Stimulated activated CD4-positive, alpha-beta T cell treated with anti-CD3 and anti-CD28 coated beads, Interleukin-15, amount 100 ng/mL, for 1 hour (primary cell): ENCODE data around the gene LRRC9.
"Not testable (repeated sequence)": the region's sequence is repeated elsewhere in the genome, so short reads cannot be mapped to it uniquely, and the experiment has no call there.

Experiments used
- DNase-seq, 2 donors: peaks; one replicate each; pipeline ENCODE4 v3.0.0-alpha.2; 2020; ENCODE audit warnings: low read depth in 1 of 2, low spot score in 1 of 2

LRRC9 gene

DNA sequence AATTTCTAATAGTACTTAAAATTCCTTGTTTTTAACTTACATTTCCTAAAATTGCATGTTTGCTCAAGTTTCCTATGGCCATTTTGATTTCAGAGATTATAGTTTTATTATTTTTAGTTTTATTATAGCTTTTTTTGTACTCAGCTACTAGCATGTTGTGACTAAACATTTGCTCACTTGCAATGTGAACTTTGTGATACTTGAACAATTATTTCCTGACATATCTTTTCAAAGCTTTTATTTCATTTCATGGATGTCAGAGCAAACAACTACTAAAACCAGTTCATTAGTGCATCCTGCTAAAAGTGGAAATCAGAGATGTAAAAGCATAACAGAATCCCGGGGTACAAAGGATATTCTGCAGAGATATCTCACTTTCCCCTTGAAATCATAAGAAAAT lies 138.1 kb downstream of the LRRC9 start:
- no peak for DNase-seq

DNA sequence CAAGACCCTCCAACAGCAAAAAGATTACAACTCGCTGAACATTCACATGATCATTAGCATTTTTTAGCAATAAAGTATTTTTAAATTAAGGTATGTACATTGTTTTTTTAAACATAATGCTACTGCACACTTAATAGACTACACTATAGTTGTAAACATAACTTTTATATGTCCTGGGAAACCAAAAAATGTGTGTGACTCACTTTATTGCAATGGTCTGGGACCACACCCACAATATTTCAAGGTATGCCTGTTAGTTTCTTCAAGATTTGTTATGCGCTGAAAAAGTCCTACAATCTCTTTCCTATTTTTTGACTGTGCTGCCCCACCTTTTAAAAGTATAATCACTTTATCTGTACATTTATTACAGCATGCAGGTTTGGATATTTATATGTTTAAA lies 141.4 kb downstream of the LRRC9 start:
- no peak for DNase-seq

DNA sequence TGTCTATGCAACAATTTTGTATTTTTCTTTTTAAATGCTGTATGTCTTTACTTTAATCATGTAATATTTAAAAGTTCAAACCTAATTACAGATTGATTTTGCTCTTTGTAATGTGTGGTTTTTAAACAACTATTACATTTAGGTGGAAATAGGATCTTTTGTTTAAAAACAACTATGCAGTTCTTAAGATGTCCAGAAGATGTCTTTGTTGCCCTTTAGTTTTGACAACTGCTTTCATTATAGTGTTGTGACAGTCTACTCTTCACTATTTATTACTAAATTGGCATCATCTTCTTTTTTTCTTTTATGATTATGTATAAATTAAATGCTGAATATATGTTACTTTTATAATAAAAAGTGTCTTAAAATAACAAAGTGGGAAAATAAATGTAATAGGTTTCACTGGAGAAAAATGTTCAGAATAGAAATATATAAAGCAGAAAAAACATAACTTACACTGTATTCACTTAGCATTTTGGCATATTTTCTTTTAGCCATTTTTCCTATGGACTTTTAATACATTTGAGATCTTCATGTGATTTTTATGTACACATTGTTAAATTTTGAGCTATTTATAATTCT lies 144.6 kb downstream of the LRRC9 start:
- no peak for DNase-seq

DNA sequence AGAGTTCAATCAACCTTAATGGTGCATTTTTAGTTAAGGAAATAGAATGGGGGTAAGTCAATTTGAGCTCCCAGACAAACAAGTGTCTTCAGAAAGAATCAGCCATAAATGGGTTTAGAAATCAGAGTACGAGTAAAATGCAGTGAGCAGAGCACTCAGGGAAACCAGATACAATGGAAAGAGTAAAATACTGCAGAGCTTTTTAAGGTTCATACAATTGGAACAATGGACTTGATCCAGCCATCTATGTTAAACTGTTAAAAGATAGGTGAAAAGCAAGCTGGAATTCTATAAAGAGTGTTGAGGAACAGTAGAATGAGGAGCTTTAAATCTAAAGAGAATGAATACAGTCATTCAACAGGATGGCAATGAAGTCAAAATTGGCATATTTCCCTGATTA lies 147.9 kb downstream of the LRRC9 start:
- no peak for DNase-seq

DNA sequence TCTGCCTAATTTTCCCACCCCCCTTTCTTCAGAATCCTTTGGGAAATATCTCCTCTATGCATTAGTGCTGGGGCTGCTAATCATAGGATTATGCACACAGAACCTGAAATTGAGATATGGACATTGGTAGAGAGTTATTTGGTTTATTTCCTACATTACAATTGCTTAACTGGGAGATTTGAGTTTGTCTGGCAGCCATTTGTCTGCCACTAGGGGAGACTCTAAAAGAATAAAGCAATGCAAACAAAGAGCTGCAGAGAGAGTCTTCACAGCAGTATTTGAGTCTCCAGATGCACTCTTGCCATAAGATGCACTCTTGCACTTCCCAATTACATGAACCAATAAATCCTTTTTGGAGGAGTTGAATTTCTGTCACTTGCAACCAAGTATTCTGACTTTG lies 159.8 kb downstream of the LRRC9 start:
- DNase-seq: no peak

DNA sequence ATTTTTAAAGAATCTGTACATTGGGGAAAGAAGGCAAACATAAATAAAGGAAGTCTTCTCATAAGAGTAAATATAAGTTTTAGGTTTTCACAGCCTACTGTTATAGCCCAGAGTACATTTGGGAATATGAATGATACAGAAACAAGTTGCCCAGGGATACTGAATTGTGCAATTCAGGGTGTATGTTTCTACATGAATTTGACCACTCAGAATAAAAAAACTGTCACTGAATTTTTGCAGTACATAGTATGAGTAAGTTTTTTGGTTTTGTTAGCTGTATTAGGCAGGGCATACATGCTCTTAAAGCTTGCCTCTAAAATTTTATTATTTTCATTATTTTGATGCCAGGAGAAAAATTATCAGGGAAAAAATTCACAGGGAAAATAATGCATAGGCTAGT lies 165.1 kb downstream of the LRRC9 start:
- no peak for DNase-seq

DNA sequence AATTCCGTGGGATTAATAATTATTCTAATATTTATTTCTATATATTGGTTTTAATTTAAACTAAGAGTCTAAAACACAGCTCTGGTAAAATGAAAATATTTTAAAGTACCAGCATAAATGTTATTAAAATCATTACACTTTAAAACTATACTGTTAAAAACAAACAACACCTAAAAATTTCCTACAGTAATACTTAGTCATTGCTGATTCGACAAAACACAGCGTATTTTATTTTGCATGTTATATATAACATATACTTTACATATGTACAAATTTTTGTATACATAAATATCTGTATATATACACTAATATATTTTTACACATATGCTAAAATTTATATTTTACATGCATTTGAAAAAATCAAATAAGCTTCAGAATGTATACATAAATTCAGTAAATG lies 165.7 kb downstream of the LRRC9 start:
- DNase-seq: no peak

DNA sequence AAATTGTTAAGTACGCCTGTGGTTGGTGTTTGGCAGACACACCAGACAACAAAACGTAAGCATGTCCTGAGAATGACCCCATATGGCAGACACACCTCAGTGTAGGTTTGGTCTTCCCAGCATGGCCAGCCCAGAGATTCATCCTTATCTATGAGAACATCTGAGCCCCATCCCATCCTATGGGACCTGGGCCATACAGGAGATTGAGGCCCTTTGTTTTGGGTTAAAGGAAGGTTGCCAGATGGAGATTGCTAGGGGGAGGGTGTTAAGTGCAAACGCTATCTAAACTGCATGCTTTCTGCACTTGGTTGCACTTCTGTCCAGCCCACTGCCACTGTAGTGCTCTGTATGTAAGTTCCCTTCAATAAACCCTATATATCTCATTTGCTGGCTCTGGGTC lies 167.7 kb downstream of the LRRC9 start:
- DNase-seq: no peak

DNA sequence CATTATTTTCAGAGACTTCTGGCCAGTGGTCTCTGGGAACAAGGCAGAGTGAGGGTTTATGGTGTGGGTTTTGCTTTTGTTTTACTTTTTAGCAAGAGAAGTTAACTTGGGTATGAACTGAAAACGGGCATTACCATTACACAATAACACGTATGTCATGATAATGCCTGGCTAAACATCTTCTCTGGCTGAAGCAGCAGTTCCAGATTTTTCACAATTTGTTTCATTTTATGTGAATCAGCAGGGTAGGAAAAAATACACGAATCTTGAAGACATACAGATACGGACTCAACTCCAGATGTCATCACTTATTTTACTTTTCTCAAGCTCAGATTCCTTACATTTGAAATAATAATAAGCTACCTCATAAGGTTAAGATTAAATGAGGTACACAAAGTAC lies 169.3 kb downstream of the LRRC9 start:
- no peak for DNase-seq

DNA sequence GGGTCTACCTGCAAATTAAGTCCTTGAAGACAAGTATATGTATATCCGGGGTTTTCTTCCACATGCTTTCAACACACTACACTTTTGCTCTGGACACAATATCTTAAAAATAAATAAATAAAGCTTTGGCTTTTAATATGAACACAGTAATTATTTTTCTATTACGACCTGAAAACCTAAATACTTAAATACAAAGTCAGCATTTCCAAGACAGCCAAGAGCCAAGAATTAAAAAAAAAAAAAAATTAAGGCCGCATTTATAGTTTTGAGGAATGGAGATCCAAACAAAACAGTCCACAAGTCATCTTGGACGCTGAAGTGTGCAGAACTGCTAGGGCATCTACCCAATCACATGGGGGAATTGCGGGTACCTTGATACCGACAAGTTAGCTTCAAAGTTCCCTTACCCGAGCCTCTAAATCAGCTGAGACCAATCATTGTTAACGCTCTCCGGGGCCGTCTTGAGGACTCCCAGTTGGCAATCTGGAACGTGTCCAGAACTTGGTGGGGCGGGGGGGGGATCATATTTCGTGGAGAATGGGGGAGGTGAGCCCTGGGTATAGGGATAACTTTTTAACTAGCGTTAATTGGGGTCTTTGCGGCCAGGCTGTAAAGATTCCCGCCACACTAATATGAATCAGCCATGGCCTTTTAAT lies 171.0 kb downstream of the LRRC9 start:
- DNase-seq: no peak

DNA sequence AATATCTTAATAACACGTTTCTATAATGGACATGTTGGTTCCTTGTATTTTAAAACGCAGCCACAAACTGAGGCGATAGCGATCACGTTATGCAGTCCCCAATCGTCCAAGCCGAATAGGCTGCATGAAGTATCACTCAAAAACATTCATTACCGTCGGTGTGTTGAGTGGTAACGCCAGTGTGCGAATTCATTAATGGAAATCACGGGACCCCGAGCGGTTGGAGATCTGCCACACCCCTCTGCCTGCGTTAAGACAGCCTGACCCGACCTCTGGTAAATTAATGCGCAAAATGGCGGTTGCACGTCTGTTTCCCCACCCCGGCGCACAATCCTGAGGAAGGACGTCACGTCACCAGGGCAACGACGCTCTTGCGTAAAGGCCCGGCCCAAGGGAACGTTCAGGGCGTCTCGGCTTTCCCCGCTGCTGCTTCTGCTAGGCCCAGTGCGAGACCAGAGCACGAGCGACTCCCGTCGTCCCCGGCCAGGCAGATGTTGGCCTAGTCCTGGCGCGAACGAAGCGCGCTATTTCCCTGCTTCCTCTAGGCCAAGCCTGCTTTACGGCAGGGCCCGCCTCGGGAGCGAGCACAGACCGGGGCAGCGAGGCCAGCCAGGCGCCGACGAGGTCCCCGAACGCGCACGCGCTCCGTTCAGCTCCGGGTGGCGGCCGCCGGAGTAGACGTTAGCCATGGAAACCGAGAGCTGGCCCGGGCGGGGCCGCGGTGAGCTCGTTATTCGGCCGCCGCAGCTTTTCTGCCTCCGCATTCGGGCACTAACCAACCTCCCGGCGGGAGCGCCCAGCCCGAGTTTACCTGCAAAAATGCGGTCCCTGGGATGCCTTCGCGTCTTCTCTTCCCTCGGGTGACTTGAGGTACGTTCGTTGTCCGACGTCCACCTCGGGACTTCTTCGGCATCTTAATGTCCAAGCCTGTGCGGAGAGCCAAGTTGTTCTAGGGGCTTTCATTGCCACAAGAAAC lies 171.9 kb downstream of the LRRC9 start, which contains the start of gene PCNX4:
TSS of gene PCNX4 (plus strand) at position 374 of the 976 bp plus-strand sequence. CDS start 15,716 bp downstream, outside the sequence.
- peak; percentile 82 to 85 for DNase-seq

DNA sequence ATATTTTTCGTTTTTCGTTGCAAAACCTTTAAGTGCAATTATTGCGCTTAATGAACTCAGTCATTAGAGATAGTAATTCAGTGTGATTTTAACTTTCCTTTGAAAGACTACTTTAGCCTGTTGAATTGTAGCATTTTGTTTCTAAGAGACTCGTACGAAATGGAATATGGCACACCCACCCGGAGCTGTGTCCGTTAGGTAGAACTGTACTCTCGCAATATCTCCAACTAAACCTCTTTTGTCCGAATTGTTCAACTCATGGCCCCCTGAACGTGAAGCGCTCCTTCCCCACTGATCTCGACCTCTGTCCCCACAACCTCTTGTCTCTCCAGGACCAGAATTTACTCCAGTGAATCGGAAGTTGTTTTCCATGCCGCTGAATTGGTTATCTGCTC lies 172.6 kb downstream of the LRRC9 start:
- DNase-seq: no peak

DNA sequence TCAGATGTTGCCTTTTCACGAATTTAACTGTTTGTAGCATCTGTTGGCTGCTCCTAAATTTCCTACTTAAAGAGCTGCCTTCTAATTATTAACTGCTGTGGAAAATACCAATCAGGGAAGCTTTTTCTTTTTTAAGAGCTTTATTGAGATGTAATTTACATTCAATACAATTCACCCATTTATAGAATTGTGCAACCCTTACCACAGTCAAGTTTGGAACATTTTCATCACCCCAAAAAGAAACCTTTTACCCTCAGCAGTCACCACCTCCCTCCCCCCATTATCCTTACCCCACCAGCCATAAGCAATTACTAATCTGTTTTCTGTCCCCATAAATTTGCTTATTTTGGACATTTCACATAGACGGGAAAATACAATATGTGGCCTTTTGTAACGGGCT lies 173.1 kb downstream of the LRRC9 start:
- DNase-seq: no peak

DNA sequence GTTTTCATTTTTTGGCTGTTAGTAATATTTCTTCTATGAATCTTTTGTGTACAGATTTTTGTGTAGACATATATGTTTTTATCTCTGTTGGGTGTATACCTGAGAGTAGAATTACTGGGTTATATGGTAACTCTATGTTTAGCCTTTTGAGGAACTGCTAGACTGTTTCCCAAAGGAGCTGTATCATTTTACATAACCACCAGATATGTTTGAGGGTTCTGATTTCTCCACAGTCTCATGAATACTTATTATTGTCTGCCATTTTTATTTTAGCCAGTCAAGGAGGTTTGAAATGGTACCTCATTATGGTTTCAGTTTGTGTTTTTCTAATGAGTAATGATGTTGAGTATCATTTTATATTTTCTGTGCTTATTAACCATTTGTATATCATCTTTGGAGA lies 173.7 kb downstream of the LRRC9 start:
- DNase-seq: no peak

DNA sequence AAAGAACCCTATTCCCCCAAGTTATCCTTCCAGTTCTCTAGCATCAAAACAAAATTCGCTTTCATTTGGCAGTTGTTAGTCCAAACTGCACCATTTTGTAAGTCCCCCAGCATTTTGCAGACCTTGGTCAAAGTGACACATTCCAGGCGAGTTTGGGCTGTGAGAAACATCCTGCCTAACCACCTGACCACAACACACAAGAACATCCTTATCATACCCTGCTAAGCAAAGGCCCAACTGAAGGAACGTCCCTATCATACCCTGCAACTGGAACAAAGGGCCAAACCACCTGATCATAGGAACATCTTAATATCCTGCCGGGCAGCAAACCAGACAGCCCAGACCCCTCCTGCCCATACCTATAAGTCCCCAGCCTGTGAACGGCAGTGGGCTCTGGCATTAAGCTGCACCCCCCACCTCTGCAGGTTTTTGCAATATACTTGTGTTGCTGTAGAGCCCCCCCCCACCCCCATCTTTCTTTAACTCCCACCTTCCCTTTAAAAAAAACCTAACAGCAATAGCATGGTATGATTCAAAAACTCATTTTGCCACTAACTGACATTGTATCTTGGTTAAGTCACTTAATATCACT lies 174.5 kb downstream of the LRRC9 start:
- DNase-seq: no peak

DNA sequence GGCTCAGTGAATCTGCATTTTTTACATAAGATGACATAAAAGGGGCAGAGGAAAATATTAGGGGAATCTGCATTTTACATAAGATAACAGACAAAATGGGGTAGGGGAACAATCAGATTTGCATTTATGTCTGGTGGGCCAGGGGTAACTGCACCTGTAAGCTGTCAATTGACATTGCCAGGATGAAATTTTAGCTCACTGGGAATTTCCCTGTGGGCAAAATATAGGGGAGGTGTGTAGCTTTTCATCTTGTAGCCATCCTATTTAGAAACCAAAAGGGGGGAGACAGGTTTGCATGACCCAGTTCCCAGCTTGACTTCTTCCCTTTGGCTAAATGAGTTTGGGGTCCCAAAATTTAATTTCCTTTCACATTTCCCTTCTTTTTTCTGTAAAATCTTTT lies 175.3 kb downstream of the LRRC9 start:
- DNase-seq: no peak

DNA sequence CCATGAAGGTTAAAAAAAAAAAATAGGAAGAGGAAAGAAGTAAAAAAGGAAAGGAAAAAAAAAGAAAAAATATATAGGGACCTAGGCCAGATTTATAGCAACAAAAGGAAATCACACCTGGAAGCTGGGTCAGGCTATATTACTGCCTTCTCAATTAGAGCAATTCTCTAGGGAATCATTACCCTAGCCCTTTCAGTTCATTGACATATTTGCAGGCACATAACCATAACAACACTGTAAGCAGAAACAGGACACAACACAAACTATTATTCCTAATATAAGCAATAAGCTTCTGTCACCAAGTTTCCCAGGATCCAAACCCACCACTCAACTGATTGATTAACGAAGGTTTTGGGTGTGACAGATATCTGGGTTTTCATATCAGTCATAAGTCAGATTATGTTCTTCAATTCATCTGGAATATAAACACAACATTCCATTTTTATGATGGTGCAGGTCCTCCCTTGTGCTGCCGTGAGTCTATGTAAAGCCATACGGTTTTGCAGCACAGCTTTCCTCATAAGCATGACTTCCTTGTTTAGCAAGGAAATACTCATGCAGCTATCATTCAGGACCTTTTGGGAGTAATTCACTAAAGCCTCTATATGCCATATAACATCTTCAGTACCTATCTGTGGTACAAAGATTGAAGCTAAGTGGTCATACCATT lies 176.0 kb downstream of the LRRC9 start:
- no peak for DNase-seq

DNA sequence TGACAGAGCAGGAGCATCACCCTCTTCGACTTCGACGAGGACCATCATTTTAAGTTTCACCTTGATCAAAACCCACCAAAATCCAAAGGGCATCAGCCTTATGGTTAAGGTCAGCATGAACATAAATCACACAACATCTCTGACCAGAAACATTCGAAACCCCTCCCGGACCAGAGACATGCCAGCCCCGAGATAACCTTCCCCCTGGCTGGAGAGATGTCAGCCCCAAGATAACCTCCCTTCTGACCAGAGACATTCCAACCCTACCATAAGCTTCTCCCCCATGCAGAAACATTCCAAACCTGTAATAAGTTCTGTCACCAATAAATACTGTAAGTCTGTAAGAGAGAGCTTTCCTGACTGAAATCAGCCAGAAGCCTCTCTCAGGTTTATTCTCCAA lies 178.0 kb downstream of the LRRC9 start:
- no peak for DNase-seq

DNA sequence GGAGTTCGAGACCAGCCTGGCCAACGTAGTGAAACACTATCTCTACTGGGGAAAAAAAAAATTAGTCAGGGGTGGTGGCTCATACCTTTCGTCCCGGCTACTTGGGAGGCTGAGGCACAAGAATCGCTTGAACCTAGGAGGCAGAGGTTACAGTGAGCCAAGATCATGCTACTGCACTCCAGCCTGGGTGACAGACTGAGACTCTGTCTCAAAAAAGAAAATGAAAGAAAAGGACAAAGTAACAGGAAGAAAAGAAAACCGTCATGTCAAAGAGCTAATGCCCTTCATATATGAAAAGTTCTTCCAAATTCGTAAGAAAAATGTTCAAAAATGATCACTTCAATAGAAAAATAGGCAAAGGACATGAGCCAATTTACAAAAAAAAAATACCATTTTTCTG lies 179.9 kb downstream of the LRRC9 start:
- DNase-seq: not testable (repeated sequence)

DNA sequence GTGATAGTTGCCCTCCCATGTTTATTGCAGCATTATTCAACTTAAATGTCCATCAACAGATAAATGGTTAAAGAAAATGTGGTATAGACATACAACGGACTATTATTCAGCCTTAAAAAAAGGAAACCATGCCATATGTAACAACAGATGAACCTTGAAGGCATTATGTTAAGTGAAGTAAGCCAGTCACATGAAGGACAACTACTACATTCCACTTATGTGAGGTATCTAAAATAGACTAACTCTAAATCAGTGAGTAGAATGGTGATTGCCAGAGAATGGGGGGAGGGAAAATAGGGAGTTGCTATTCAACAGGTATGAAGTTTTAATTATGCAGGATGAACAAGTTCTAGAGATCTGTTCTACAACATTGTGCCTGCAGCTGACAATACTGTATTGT lies 181.8 kb downstream of the LRRC9 start:
- DNase-seq: no peak

DNA sequence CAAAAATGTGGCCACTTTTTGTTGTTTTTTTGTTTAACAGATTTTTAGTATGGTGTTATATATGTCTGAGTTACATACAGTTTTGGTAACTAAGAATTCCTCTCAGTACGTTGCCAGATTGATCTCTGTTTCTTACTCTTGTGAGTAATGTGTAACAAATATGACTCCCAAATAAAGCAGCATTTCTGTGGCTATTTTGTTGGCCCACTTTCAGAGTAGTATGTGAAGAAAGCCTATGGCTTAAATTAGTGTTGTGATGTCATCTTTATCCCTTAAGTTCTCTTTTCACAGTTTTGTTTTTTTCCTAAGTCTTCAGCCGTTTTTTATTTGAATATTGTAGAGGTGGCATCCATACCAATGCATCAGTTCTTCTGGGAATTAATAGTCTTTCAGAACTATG lies 182.4 kb downstream of the LRRC9 start:
- DNase-seq: no peak
